K562 (cell line): ENCODE data around the gene FIZ1. TPM values are rescaled to one million over a fixed set of nuclear protein-coding genes. Genes with fewer than 3 reads are reported as not detected.

Experiments
- CREB5 ChIP-seq: fragments of 250-450 bp; sonication (Bioruptor Pico); IDR thresholded peaks from 2 replicates; pipeline ENCODE4 v1.5.0; 2020; ENCODE audit warnings: mild to moderate bottlenecking
- ERF ChIP-seq: fragments of 450-650 bp; formaldehyde crosslinking; IDR thresholded peaks from 2 replicates; pipeline ENCODE4 v1.4.0; 2020; ENCODE audit warnings: mild to moderate bottlenecking, mixed read lengths
- FIP1L1 ChIP-seq: fragments of 200-400 bp; formaldehyde crosslinking; IDR thresholded peaks from 2 replicates; pipeline ENCODE4 v1.6.1; 2018; ENCODE audit warnings: mild to moderate bottlenecking, low read depth, low read length; ENCODE audit not compliant: poor library complexity, severe bottlenecking
- FOXK1 ChIP-seq: sonication (generic); formaldehyde crosslinking; IDR thresholded peaks from 2 replicates; pipeline ENCODE4 v1.8.0; 2022; ENCODE audit warnings: missing genetic modification reagents, mild to moderate bottlenecking, borderline replicate concordance
- FUS ChIP-seq: fragments of 200-400 bp; formaldehyde crosslinking; optimal IDR thresholded peaks from 2 replicates; pipeline ENCODE3; 2017; ENCODE audit warnings: low read depth, low read length
- LARP7 ChIP-seq: fragments of 450-650 bp; IDR thresholded peaks from 2 replicates; pipeline ENCODE4 v1.6.1; 2016
- MAFK ChIP-seq: IDR thresholded peaks from 2 replicates; pipeline ENCODE4 v1.6.1; 2011; ENCODE audit warnings: low read length, improper control_type of control experiment
- POLR3G ChIP-seq: IDR thresholded peaks from 2 replicates; pipeline ENCODE4 v1.6.1; 2011; ENCODE audit not compliant: insufficient read length, insufficient replicate concordance; ENCODE audit errors: extremely low read depth
- PPARD ChIP-seq: fragments of 250-450 bp; sonication (Bioruptor Pico); IDR thresholded peaks from 2 replicates; pipeline ENCODE4 v1.8.0; 2022; ENCODE audit warnings: inconsistent platforms, mild to moderate bottlenecking, moderate library complexity
- RCOR1 ChIP-seq, 2 experiments: IDR thresholded peaks; 2 replicates each; pipeline ENCODE4 v1.6.1; 2012; ENCODE audit warnings: low read depth in 2 of 2, low read length in 2 of 2, borderline replicate concordance in 1 of 2, improper control_type of control experiment in 1 of 2
- SUPT5H ChIP-seq: fragments of 450-650 bp; IDR thresholded peaks from 2 replicates; pipeline ENCODE4 v1.6.1; 2016
- TEAD2 ChIP-seq: fragments of 450-650 bp; IDR thresholded peaks from 2 replicates; pipeline ENCODE4 v1.6.1; 2016; ENCODE audit warnings: missing genetic modification characterization, control low read depth, missing compliant biosample characterization
- XRCC4 ChIP-seq: IDR thresholded peaks from one replicate; pipeline ENCODE4 v1.6.1; 2011; ENCODE audit not compliant: insufficient read depth, insufficient read length; ENCODE audit errors: extremely low read depth
- ZNF764 ChIP-seq: fragments of 250-450 bp; sonication (Bioruptor Pico); IDR thresholded peaks from 2 replicates; pipeline ENCODE4 v1.4.0; 2020; ENCODE audit warnings: low read depth, mild to moderate bottlenecking, moderate library complexity
- polyA plus RNA-seq, 8 experiments: library from polyadenylated mRNA; depleted of rRNA in 4 of 8; stranded (reverse) in 5 of 8; unstranded in 3 of 8; fragments of >200 nt; fragmentation: Nextera tagmentation in 2 of 8; fragmentation: Illumina TruSeq in 1 of 8; extraction: Ambion mirVana in 2 of 8; extraction: Trizol in 1 of 8; gene quantifications; 2 replicates each; pipeline versions ENCODE4 v1.2.1 to v1.2.3, GENCODE V29; 2011 to 2014; ENCODE audit warnings: inconsistent platforms in 1 of 8, missing spikeins in 1 of 8
- total RNA-seq, 7 experiments: library from RNA; depleted of rRNA in 6 of 7; stranded (reverse); fragments of >200 nt in 6 of 7; fragmentation: Illumina TruSeq in 2 of 7; extraction: Trizol in 2 of 7; gene quantifications; 2 replicates each; pipeline versions ENCODE4 v1.2.1 to v1.2.3, GENCODE V29; 2011 to 2021; ENCODE audit warnings: low replicate concordance in 1 of 7
- TF ChIP-seq, protein P1 (sequence below): fragments of 450-650 bp; IDR thresholded peaks from 2 replicates; pipeline ENCODE4 v1.6.1; 2018; ENCODE audit not compliant: partially characterized antibody
- TF ChIP-seq, protein P2 (sequence below): fragments of 450-650 bp; formaldehyde crosslinking; IDR thresholded peaks from 2 replicates; pipeline ENCODE4 v1.4.0; 2020; ENCODE audit warnings: mild to moderate bottlenecking
- TF ChIP-seq, protein P3 (sequence below): sonication (generic); formaldehyde crosslinking; IDR thresholded peaks from 2 replicates; pipeline ENCODE4 v1.8.0; 2022; ENCODE audit warnings: missing genetic modification reagents, mild to moderate bottlenecking, borderline replicate concordance
- TF ChIP-seq, protein P4 (sequence below): fragments of 450-650 bp; IDR thresholded peaks from 2 replicates; pipeline ENCODE4 v1.6.1; 2017; ENCODE audit warnings: mild to moderate bottlenecking, moderate library complexity

Gene FIZ1
- total and polyA plus RNA-seq, 9 of the 15 experiments (the other 6 are each of a cell fraction or from before 2014, with no cell fraction given): 0.79 to 17.5 (median 5.5) TPM

GRCh38 chr19:55641426-55642152 lies 42.3 kb upstream of the FIZ1 start (continued):
- TF ChIP-seq, protein P1, sequence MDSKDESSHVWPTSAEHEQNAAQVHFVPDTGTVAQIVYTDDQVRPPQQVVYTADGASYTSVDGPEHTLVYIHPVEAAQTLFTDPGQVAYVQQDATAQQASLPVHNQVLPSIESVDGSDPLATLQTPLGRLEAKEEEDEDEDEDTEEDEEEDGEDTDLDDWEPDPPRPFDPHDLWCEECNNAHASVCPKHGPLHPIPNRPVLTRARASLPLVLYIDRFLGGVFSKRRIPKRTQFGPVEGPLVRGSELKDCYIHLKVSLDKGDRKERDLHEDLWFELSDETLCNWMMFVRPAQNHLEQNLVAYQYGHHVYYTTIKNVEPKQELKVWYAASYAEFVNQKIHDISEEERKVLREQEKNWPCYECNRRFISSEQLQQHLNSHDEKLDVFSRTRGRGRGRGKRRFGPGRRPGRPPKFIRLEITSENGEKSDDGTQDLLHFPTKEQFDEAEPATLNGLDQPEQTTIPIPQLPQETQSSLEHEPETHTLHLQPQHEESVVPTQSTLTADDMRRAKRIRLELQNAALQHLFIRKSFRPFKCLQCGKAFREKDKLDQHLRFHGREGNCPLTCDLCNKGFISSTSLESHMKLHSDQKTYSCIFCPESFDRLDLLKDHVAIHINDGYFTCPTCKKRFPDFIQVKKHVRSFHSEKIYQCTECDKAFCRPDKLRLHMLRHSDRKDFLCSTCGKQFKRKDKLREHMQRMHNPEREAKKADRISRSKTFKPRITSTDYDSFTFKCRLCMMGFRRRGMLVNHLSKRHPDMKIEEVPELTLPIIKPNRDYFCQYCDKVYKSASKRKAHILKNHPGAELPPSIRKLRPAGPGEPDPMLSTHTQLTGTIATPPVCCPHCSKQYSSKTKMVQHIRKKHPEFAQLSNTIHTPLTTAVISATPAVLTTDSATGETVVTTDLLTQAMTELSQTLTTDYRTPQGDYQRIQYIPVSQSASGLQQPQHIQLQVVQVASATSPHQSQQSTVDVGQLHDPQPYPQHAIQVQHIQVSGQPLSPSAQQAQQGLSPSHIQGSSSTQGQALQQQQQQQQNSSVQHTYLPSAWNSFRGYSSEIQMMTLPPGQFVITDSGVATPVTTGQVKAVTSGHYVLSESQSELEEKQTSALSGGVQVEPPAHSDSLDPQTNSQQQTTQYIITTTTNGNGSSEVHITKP: no peak
- TF ChIP-seq PPARD (CRISPR knock-in tag) (no peak), MAFK (no peak), RCOR1 (IDR thresholded peaks at IDR 0.05; ENCODE audit: borderline replicate concordance in 1 of 2, low read depth in 2 of 2, low read length in 2 of 2) (peak in 1 of 2 experiments; percentile 65; a peak in 2 of 4 replicates), FUS (no peak), XRCC4 (no peak), ERF (CRISPR knock-in tag) (no peak), LARP7 (peak; percentile 12; the same call in 1 of the 2 replicates), POLR3G (no peak), ZNF764 (CRISPR knock-in tag) (no peak), CREB5 (CRISPR knock-in tag) (no peak), SUPT5H (peak; percentile 55), FOXK1 (CRISPR knock-in tag) (no peak), TEAD2 (tag) (no peak), FIP1L1 (no peak)
- TF ChIP-seq, protein P2, sequence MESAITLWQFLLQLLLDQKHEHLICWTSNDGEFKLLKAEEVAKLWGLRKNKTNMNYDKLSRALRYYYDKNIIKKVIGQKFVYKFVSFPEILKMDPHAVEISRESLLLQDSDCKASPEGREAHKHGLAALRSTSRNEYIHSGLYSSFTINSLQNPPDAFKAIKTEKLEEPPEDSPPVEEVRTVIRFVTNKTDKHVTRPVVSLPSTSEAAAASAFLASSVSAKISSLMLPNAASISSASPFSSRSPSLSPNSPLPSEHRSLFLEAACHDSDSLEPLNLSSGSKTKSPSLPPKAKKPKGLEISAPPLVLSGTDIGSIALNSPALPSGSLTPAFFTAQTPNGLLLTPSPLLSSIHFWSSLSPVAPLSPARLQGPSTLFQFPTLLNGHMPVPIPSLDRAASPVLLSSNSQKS: no peak
- TF ChIP-seq, protein P3, sequence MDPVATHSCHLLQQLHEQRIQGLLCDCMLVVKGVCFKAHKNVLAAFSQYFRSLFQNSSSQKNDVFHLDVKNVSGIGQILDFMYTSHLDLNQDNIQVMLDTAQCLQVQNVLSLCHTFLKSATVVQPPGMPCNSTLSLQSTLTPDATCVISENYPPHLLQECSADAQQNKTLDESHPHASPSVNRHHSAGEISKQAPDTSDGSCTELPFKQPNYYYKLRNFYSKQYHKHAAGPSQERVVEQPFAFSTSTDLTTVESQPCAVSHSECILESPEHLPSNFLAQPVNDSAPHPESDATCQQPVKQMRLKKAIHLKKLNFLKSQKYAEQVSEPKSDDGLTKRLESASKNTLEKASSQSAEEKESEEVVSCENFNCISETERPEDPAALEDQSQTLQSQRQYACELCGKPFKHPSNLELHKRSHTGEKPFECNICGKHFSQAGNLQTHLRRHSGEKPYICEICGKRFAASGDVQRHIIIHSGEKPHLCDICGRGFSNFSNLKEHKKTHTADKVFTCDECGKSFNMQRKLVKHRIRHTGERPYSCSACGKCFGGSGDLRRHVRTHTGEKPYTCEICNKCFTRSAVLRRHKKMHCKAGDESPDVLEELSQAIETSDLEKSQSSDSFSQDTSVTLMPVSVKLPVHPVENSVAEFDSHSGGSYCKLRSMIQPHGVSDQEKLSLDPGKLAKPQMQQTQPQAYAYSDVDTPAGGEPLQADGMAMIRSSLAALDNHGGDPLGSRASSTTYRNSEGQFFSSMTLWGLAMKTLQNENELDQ (CRISPR knock-in tag): no peak
- TF ChIP-seq, protein P4, sequence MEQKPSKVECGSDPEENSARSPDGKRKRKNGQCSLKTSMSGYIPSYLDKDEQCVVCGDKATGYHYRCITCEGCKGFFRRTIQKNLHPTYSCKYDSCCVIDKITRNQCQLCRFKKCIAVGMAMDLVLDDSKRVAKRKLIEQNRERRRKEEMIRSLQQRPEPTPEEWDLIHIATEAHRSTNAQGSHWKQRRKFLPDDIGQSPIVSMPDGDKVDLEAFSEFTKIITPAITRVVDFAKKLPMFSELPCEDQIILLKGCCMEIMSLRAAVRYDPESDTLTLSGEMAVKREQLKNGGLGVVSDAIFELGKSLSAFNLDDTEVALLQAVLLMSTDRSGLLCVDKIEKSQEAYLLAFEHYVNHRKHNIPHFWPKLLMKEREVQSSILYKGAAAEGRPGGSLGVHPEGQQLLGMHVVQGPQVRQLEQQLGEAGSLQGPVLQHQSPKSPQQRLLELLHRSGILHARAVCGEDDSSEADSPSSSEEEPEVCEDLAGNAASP: no peak
